GM12878 (cell line): Measurements from ENCODE around the gene TRAF3. TPM values are rescaled to one million over a fixed set of nuclear protein-coding genes. Genes with fewer than 3 reads are reported as not detected.

ENCODE experiments used
- ATF3 ChIP-seq: IDR thresholded peaks from 2 replicates; pipeline ENCODE4 v1.6.1; 2011; ENCODE audit warnings: low read depth, mild to moderate bottlenecking, low read length, moderate library complexity, borderline replicate concordance; ENCODE audit errors: extremely low read depth
- BMI1 ChIP-seq: fragments of 450-650 bp; IDR thresholded peaks from 2 replicates; pipeline ENCODE4 v1.6.1; 2016; ENCODE audit warnings: mild to moderate bottlenecking, moderate library complexity, borderline replicate concordance
- CHD2 ChIP-seq: IDR thresholded peaks from 2 replicates; pipeline ENCODE4 v1.6.1; 2011; ENCODE audit warnings: low read depth, low read length, improper control_type of control experiment, borderline replicate concordance
- LARP7 ChIP-seq: fragments of 450-650 bp; IDR thresholded peaks from 2 replicates; pipeline ENCODE4 v1.6.1; 2017; ENCODE audit warnings: mild to moderate bottlenecking
- PAX5 ChIP-seq: IDR thresholded peaks from 2 replicates; pipeline ENCODE4 v1.6.1; 2011; ENCODE audit warnings: low read depth, low read length, borderline replicate concordance
- SKIL ChIP-seq: fragments of 450-650 bp; IDR thresholded peaks from 2 replicates; pipeline ENCODE4 v1.6.1; 2017; ENCODE audit warnings: mild to moderate bottlenecking, low read depth, inconsistent platforms; ENCODE audit not compliant: poor library complexity, severe bottlenecking
- SP1 ChIP-seq: IDR thresholded peaks from one replicate; pipeline ENCODE4 v1.6.1; 2011; ENCODE audit warnings: low read depth, low read length
- WRNIP1 ChIP-seq: IDR thresholded peaks from 2 replicates; pipeline ENCODE4 v1.6.1; 2011; ENCODE audit warnings: low read depth, low read length, improper control_type of control experiment, borderline replicate concordance
- ZNF217 ChIP-seq: fragments of 450-650 bp; IDR thresholded peaks from 2 replicates; pipeline ENCODE4 v1.6.1; 2017; ENCODE audit warnings: antibody characterized with exemption, mild to moderate bottlenecking
- ZNF274 ChIP-seq: IDR thresholded peaks from one replicate; pipeline ENCODE4 v1.8.0; 2011; ENCODE audit not compliant: insufficient read length, insufficient read depth
- polyA plus RNA-seq, 11 experiments: library from polyadenylated mRNA; depleted of rRNA in 4 of 11; unstranded in 6 of 11; stranded (reverse) in 5 of 11; fragments of >200 nt; fragmentation: Nextera tagmentation in 4 of 11; fragmentation: Illumina TruSeq in 1 of 11; extraction: Ambion mirVana in 4 of 11; extraction: Trizol in 1 of 11; gene quantifications; 1 replicate in 1 of 11; 2 replicates in 10 of 11; pipeline versions ENCODE4 v1.2.1 to v1.2.3, GENCODE V29; 2011 to 2016; ENCODE audit warnings: inconsistent platforms in 2 of 11, missing spikeins in 2 of 11, low read depth in 1 of 11
- total RNA-seq, 4 experiments: library from RNA; depleted of rRNA in 3 of 4; stranded (reverse); fragments of >200 nt in 3 of 4; fragmentation: Illumina TruSeq in 1 of 4; extraction: Trizol in 1 of 4; gene quantifications; 2 replicates each; pipeline versions ENCODE4 v1.2.1 to v1.2.3, GENCODE V29; 2013 to 2021
- TF ChIP-seq, protein P1 (sequence below): fragments of 450-650 bp; IDR thresholded peaks from 2 replicates; pipeline ENCODE4 v1.6.1; 2018; ENCODE audit warnings: borderline replicate concordance, mild to moderate bottlenecking; ENCODE audit not compliant: partially characterized antibody
- TF ChIP-seq, protein P2 (sequence below): fragments of 450-650 bp; IDR thresholded peaks from 2 replicates; pipeline ENCODE4 v1.6.1; 2018; ENCODE audit warnings: mild to moderate bottlenecking, low read depth, moderate library complexity; ENCODE audit not compliant: partially characterized antibody
- TF ChIP-seq, protein P3 (sequence below): IDR thresholded peaks from 2 replicates; pipeline ENCODE4 v1.6.1; 2012; ENCODE audit warnings: low read depth, low read length, improper control_type of control experiment
- TF ChIP-seq, protein P4 (sequence below): fragments of 450-650 bp; formaldehyde crosslinking; IDR thresholded peaks from 2 replicates; pipeline ENCODE4 v1.5.0; 2022; ENCODE audit warnings: mild to moderate bottlenecking, missing genetic modification characterization

Gene TRAF3
- total and polyA plus RNA-seq, 10 of the 15 experiments (the other 5 are each of a cell fraction or from before 2014, with no cell fraction given), result 3.0 to 70.1 (median 36.5) TPM

DNA sequence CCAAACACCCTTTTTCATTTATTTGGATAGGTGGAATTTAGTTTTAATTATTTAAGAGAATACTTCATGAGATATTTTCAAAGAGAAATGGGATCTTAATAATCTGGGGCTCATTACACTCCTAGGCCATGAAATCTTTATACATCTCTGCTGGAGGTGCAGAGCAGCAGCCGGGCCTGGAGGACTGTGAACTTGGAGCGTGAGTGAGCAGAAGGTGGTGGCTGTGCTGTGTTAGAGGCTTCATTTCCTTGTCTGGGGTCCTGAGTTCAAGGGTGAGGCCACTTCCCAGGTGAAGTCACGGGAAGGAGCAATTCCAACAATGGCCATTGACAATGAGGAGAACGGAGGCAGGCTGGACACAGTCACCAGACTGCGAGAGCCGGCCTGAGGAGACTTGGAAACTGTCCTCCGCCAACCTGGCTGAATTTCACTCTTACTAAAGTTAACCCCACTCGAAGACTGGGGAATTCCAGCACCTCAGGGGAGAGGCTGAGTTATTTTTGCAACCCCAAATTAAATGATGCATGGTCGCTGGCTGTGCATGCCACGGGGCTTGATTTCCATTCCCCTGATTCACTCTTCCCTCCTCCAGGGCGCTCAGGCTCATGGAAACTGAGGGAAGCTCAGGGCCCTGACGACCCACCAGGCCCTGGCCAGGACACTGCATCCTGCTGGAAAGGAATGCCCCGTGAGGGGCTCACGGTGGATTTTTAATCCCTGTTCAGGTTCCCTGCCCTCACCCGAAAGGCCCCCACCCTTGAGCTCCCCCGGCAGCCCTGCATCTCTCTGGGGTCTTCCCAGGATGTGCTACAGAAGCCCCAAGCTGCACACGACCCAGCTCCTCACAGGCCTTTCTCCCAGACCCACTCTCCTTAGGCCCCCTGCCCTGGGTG is 22.6 kb upstream of the TRAF3 start (continued):
- TF ChIP-seq SKIL (peak; percentile 33), BMI1 (no peak), WRNIP1 (no peak), ZNF217 (no peak), ATF3 (no peak), ZNF274 (no peak), CHD2 (no peak), SP1 (peak; percentile 53), PAX5 (peak; percentile 80), LARP7 (no peak)
- TF ChIP-seq, protein P1, sequence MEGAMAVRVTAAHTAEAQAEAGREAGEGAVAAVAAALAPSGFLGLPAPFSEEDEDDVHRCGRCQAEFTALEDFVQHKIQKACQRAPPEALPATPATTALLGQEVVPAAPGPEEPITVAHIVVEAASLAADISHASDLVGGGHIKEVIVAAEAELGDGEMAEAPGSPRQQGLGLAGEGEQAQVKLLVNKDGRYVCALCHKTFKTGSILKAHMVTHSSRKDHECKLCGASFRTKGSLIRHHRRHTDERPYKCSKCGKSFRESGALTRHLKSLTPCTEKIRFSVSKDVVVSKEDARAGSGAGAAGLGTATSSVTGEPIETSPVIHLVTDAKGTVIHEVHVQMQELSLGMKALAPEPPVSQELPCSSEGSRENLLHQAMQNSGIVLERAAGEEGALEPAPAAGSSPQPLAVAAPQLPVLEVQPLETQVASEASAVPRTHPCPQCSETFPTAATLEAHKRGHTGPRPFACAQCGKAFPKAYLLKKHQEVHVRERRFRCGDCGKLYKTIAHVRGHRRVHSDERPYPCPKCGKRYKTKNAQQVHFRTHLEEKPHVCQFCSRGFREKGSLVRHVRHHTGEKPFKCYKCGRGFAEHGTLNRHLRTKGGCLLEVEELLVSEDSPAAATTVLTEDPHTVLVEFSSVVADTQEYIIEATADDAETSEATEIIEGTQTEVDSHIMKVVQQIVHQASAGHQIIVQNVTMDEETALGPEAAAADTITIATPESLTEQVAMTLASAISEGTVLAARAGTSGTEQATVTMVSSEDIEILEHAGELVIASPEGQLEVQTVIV, result no peak
- TF ChIP-seq, protein P2, sequence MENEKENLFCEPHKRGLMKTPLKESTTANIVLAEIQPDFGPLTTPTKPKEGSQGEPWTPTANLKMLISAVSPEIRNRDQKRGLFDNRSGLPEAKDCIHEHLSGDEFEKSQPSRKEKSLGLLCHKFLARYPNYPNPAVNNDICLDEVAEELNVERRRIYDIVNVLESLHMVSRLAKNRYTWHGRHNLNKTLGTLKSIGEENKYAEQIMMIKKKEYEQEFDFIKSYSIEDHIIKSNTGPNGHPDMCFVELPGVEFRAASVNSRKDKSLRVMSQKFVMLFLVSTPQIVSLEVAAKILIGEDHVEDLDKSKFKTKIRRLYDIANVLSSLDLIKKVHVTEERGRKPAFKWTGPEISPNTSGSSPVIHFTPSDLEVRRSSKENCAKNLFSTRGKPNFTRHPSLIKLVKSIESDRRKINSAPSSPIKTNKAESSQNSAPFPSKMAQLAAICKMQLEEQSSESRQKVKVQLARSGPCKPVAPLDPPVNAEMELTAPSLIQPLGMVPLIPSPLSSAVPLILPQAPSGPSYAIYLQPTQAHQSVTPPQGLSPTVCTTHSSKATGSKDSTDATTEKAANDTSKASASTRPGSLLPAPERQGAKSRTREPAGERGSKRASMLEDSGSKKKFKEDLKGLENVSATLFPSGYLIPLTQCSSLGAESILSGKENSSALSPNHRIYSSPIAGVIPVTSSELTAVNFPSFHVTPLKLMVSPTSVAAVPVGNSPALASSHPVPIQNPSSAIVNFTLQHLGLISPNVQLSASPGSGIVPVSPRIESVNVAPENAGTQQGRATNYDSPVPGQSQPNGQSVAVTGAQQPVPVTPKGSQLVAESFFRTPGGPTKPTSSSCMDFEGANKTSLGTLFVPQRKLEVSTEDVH, result no peak
- TF ChIP-seq, protein P3, sequence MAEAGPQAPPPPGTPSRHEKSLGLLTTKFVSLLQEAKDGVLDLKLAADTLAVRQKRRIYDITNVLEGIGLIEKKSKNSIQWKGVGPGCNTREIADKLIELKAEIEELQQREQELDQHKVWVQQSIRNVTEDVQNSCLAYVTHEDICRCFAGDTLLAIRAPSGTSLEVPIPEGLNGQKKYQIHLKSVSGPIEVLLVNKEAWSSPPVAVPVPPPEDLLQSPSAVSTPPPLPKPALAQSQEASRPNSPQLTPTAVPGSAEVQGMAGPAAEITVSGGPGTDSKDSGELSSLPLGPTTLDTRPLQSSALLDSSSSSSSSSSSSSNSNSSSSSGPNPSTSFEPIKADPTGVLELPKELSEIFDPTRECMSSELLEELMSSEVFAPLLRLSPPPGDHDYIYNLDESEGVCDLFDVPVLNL, result no peak
- TF ChIP-seq, protein P4, sequence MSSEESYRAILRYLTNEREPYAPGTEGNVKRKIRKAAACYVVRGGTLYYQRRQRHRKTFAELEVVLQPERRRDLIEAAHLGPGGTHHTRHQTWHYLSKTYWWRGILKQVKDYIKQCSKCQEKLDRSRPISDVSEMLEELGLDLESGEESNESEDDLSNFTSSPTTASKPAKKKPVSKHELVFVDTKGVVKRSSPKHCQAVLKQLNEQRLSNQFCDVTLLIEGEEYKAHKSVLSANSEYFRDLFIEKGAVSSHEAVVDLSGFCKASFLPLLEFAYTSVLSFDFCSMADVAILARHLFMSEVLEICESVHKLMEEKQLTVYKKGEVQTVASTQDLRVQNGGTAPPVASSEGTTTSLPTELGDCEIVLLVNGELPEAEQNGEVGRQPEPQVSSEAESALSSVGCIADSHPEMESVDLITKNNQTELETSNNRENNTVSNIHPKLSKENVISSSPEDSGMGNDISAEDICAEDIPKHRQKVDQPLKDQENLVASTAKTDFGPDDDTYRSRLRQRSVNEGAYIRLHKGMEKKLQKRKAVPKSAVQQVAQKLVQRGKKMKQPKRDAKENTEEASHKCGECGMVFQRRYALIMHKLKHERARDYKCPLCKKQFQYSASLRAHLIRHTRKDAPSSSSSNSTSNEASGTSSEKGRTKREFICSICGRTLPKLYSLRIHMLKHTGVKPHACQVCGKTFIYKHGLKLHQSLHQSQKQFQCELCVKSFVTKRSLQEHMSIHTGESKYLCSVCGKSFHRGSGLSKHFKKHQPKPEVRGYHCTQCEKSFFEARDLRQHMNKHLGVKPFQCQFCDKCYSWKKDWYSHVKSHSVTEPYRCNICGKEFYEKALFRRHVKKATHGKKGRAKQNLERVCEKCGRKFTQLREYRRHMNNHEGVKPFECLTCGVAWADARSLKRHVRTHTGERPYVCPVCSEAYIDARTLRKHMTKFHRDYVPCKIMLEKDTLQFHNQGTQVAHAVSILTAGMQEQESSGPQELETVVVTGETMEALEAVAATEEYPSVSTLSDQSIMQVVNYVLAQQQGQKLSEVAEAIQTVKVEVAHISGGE (CRISPR knock-in tag), result no peak
